ENCODE data around the gene ENTPD7.

Gene ENTPD7

DNA sequence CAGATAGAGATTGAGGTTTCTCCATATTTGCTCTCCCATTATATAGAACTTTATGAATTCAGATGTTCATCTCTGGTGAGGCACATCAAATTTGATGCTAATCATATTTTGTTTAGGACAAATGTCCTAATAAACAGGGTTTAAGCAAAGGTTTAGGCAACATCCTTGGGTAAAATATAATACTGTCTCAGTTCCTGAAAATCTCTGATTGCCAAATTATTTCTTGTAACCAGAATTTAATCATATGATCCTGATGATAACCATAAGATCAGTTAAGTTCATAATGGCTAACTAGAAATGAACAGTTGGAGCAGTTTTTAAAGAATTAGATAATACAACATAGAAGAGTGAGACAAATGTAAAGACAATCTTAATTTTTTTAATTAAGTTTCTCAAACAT lies 91.3 kb downstream of the ENTPD7 start:
- no peak for DNase-seq

DNA sequence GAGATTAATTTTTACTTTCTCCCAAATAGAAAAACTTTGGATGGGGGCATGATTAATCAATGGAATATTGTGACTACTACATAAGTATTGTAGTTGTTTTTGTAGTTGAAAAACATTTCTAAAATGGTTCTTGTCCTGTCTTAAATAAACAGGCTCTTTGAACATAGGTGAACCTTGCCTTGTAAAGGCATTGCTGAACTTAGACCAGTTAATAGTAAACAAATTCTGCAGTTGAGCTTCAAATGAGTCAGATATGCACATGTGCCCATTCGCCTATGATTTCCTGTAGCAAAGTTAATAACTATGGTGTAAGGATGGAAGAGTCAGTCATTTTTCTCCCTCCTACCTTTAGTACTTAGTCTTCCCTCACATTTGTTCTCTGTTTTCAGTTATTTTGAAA lies 95.4 kb downstream of the ENTPD7 start:
- DNase-seq: no peak
